HG03354 (cell line): Measurements from ENCODE around the gene EBF3.

Experiments
- ATAC-seq: cut with Tn5 transposase; IDR thresholded peaks from one replicate; pipeline ENCODE4 v1.9.1; 2021; ENCODE audit warnings: mild to moderate bottlenecking; ENCODE audit not compliant: unreplicated experiment, poor library complexity, severe bottlenecking

EBF3 gene

DNA sequence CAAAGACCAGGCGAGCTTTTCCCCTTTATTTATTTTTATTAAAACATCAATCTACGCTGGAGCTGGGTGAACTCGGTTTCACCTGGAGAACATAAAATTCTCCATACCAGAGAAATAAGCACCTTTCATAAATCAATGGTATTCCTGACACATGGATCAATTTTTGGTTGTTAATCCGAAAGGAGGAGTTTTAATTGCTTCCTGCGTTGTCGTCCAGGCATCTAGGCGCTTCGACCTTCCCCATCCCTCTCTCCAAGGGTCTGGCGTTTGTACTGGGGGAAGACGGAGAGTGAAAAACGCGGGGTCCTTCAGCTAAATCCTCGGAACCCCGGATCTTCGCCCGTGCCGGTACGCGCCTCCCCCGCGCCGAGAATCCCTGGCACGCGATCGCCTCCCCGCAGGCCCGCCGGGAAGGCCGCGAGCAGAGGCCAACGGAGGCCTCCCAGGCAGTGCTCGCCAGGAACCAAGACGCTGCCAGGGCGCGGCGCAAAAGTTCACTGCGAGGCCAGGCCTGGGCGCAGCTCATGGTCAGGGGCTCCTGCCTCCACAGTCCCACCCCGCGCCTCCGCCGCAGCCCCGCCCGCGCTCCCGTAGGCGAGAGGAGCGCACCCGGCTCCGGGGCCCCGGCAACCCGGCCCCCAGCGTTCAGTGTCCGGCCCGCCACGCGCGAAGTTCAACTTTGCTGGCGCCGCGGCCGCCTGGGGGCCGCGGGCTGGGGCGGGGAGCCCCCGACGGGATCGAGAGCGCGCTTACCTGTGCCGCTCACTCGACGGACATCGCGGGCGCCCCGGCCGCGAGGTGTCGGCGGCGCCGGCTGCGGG, 8.3 kb upstream of the EBF3 start:
- no peak for ATAC-seq

DNA sequence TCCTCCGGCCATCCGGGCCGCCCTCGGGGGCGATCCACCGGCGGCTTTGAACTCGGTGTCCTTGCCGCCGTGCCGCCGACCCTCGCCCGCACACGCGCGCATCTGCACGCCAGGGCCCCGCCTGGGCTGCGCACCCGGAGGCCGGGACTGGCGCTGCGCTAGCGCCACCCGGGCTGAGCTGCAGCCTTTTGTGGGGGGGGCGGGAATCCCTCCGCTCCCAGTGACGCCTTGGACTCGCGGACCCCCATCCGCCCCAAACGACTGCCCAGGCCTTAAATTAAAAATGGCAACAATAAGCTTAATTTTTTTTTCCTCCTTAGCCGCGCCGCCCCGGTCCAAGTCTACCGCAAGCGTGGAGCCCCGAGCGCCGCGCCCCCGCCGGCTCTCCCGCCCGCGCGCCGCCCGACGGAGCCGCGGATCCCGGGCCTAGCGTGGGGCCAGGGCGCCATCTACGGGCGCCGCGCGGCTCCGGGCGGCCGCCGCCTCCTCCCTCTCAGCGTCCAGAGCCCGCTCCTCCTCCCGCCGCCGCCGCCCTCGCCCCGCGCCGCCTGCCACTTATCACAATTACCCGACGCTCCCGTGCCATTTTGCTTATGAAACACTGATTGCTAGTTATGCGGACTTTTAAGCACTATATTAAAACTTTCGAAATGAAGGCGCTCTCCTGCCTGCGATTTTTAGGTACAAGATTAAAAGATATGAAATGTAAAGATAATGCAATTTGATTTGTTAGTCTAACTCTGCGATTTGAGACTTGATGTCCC, 7.5 kb upstream of the EBF3 start:
- peak; percentile 64 for ATAC-seq

DNA sequence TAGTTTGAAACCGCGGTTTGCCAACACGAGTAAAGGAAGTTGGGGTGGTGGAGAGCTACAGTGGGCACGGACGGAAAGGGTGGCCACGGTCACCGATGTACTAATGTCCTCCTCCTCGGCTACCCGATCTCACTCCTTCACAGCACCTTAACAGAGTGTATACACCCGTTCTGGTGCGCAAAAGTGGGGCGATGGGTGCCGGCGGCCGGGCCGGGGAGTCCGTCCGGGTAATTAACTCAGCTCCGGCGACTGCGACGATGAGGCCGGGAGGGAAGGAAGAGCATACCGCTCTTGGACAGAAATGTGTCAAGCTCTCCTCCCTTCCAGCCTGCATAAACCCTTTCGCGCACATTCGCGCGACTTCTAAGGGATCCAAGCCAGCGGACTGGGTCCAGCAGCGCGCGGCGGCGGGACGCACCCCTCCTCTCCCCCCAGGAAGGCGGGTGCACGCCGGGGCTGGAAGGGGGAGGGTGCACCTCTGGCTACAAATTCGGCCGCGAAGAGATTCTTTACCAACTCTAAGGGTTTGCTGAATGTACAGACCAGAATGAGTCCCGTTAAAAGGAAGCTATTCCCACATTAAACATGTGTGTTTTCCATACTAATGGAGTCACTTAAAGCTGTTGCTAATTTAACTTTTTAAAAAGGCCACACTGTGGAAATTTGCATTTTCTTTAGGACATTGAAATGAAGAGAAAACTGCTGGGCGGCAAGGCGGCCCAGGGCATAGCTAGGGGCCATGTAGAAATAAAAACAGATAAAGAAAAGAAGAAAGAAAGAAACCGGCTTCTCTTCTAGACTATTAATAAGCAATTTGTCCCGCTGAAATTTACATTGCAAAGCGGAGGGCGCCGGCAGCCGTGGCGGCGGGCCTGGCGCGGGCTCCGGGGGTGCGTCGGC, 6.6 kb upstream of the EBF3 start:
- ATAC-seq, result no peak

DNA sequence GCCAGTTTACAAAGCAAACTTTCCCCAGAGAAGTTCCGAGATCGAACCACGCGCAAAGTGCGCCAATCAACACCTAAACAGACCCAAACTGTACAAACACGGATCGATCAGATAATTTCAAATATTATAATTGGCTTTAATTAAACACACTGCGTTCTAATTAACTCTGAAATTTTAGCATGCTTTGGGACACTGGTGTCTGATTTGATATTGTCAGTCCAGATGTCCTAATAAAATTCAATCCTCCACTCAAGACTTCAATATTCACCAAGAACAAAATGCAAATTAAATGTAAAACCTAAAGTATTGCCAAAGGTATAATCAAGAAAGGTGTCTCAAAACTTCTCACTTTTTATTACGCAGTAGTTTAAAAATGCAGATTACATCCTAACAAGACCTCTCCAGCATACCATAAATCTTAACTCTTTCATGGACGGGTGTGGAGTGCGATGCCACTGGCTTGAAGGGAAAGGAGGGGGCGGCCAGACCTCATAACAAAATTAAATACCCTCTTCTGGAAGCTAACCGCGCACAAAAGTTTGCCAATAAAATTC, 5.9 kb upstream of the EBF3 start:
- ATAC-seq, result no peak

DNA sequence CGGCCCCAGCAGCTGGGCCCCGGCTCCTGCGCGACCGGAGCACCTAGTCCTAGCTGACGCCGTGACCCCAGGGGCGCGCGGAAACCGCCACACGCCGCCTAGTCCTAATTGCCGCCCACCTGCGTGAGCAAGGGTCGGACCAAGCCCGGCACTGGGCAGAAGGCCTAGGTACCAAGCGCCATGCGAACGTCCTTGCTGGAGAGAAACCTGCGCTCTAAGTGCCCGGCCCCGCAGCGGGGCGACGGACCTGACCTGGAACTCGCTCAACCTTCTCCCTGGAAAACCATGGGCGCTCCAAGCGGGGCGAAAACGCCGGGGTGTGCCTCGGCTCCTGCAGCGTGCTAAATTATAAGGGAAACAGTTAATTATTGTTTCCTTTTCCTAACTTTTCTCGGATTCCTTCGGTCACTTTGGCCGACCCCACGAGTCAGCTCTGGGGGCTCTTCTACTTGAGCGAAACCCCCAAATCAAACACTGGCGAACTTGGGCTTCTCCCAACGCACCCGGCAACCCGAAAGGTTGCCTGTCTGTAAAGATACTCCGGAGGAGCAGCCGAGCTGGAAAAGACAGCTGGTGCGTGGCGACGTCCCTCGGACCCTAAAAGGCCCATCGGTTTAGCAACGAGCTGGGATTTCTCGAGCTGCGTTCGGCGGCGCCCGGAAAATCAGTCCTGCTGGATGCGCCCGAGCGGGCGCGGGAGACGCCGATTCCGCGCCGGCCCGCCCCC, 5.3 kb upstream of the EBF3 start:
- ATAC-seq, result no peak

DNA sequence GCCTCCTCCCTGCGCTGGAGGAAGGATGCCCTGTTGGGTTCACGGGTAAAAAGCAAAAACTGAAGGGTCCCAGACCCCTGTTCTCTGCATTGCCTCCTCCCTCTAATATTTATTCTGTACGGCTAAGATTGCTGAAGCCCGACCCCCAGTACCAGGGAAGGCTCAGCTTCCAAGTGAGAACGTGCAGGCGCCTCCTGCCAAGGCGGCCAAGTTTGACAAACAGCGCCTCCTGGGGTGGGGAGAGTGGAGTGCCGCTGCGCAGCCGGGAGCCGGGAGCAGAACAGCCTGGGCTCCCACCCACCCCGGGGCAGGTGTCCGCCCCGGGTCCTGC, 4.7 kb upstream of the EBF3 start:
- no peak for ATAC-seq

DNA sequence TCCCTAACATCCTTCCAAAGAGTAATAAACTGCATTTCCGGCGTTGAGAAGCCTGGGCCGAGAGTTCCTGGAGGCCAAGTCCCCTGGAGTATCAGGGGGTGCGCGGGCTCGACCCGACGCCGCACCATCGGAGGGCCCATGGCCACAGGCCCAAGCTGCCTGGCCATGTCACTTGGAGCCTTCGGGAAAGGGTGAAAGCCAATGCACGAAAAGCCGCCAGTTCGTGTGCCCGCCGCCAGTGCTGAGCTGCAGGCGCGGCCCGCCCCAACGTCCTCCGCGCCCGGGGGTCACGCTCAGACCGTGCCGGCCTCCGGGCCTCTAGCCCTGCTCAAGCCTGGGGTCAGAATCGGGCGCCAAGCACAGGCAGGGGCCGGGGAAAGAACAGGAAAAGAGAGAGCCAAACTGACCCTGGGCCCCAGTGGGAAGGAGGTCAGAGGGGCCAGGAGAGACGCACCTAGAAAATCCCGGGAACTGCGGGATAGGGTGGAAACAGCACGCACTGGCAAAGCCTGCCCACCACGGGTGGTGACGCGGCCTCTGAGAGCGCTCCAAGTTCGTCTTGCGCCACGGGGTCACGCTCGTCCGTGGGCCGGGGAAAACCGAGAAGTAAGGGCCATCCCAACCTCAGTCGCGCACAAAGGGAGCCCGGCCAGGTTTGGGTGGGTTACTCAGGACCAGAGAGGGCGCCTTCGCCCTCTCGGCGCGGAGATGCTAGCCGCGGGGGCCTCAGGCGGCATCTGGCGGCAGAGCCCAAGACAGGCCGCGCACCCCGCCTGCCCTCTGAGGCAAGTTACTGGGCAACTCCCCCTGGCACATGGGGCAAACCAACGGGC, 4.2 kb upstream of the EBF3 start:
- no peak for ATAC-seq

DNA sequence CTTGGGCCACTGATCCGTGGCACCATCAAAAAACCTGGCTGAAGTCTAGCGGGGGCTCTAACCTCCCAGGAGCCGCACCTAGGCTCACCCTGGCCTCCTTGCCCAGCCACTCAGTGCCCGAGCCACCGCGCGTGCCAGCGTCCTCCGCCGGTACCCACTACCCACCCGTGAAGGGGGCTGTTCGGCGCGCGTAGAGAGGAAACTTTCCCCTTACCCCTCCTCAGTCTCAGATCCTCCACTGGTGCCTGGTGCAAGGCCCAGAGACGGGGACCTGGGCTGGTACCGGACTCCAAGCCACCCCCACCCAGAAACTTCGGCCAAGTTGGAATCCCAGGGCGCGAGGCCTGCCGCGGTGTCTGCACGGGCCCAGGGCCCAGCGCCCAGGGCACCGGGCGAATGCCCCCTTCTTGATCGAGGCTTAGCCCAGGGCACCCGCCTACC, 3.5 kb upstream of the EBF3 start:
- no peak for ATAC-seq

DNA sequence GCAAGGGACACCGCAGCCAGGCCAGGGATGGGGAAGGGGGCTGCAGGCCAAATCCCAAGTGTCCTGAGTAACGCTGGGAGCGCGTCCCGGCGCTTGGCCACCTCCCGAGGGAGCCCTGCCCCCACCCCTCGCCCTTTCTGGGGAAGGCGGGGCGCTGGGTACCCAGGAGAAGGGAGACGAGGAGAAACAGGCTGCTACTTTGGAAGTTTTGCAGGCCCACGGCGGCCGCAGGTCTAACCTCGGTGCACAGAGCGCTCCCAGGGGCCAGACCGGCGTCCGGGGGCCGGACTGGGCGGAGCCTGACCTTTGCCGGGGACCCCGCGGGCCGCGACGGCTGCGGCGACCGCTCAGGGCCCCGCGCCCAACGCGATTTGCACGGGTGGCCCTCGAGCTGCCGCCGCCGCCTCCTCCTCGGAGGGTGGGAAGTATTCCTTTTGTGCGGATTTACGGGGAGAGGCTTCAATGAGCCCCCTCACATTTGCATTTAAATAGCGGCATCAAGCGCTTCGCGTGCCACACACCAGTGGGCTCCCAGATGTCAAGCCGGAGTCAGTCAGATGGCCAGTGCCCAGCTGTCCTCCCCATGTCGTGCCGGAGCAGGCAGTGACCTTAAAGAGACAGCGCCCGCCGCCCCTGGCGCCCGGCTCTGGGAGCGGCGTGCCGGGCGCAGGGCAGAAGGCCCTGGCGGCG, 3.0 kb upstream of the EBF3 start:
- no peak for ATAC-seq

DNA sequence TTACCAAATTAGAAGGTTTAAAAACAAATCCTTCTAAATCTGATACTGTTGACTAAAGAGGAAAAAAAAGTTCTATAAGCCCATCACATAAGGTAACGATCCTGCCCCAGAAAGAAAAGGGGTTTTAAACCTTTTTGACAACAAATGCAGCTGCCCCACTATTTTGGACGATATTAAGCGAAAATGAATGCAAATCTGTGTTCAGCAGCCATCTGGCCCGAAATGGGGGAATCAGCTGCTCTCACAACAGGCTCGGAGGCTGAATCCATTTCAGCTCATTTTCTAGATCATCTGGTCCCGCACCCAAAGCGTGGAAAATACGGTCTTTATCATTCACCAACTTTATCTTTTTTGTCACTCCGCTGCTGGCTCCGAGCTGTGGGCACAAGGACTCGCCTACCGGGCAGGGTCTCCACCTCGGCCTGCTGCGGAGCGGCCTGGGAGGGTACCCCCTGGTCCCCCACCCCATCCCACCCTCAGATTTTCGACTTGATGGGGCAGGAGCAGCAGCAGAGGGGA, 2.4 kb upstream of the EBF3 start:
- no peak for ATAC-seq

DNA sequence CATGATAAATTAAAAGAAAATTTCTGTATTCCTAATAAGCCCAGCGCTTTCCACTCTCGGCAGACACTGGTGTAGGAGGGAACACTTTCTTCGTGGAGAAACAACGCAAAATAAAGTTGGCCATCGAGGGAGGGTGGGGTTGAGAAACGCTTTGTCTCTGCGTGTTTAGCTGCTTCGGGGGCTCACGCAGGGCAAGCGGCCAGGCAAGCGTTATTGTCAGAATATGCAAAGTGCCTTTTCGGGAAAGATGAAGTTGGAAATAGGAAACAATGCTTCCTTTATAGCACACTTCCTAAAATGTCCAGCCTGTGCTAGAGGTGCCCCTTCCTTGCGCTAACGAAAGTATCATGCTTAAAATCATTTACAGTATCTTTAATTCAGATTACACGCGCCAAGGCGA, 1.9 kb upstream of the EBF3 start:
- ATAC-seq, result no peak

DNA sequence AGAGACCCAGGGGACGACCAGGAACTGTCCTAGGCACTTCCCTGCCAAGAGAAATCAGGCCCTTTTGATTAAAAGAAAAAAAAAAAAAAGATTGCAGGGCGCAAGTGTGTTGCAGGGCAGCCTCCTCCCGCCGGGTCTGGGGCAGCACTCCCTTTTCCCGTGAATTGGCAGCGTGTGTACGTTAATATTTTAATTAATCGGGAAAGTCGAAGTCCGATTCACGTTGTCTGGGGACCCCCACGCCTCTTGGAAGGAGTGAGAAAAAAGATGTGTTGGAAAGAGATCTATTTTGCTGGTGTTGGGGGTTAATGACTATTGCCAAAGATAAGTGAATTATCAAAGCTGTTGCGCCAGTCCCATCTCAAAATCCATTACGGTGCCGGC, 1.3 kb upstream of the EBF3 start:
- no peak for ATAC-seq

DNA sequence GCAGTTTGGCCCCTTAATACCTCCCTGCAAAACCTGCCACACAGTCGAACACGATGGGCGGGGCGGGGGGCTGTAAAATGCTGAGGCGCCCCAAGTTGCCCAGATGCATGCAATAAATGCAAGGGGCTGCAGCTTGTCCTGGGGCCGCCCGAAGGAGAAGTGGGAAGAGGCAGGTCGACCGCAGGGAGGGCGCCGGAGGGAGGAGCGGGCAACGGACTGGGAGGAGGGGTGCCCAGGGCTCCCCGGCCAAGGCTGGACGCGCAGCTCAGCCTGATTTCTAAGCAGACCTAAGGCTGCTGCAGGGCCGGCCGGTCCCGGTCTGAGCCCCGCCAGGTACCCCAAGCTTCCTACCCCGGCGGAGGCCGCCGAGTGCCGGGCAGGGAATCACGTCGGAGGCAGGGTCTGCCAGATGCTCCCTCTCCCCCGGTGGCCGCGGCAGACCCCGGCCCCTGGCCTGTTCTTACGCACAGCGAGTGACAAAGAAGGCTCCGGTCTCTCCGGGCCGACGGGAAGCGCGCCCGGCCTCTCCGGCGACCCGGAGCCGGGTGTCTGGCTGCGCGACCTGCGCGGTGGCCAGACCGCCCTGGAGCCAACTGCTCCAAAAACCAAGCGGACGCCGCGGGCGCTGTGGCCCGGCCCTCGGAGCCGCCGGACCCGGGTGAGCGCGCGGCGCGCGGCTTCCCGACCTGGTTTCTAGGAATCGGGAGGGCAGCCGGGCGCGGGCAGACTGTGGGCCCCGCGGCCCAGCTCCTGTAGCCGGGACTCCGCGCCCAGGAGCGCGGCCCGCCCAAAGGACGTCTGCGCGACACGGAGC, 744 bp upstream of the EBF3 start:
- no peak for ATAC-seq

DNA sequence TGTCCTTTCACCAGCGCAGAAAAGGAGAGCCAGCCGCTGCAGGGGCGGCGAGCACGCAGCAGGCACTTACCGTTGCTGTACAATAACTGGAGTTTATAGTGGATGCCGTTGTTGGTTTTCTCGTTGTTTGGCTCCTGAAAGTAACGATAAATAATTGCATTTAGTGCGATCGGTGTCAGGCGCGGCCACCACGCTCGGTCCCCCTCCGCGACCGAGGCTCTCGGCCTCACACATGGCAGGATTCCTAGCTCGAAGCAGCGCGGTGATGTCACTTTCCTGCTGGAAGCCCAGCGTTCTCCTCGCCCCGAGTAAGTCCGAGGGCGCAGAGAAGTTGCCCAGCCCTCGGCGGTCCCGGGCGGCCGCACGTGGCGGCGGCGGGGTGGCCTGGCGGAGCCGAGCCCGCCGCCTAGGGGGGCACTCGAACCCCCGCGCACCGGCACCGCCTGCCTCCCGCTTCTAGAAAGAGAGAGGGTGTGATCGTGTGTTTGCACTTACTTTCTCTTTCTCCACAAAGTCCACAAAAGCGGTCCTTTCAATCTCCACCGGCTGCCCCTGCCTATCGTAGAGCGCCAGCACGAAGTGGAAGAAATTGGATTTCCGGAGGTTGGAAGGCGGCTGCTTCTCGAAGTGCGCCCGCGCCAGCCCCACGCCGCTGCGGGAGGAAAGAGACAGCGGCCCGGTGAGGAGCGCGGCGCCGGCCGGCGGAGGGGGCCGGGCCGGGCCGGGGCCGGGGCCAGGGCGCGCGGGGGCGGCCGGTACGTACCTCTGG, 1.0 kb downstream of the EBF3 start:
- ATAC-seq, result no peak

DNA sequence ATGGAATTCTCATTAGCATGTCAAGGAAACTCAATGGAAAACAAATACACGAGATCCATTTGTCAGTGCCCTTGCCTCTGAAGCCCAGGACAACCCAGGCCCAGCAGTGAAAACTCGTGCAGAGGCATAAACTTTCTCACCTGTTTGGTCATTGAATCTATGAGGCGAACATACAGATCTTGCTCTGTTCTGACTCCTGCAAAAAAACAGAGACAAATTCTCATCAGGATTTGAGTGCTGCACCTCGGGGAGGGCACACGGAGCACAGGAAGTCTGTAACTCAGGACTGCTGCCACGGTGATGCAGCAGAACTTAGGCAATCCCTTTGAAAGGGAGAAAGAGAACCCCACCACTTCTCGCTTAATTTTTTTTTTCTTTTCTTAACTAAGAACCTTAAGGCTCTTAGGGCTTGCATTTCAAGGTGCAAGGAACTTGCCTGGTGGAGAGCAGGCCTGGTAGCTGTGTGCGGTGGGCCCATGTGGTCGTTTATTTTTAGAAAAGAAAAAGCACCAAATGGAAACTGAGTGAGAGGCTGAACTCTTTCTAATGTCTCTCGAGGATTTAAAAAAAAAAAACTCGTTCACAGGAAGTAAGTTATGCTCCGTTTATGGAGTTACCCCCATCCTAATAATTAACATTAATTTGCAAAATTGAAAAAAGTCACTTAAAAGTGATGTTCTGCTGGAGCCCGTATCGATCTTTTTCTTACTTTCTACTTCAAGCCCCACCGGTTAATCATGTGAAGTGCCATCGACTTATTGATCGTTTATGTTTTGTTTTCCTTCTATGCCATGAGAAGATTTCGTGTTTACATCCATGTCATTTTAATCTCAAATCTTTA, 1.8 kb downstream of the EBF3 start:
- no peak for ATAC-seq
